GM12891 (cell line): ENCODE data around the gene HOXA6.

Experiments
- POLR2A ChIP-seq: IDR thresholded peaks from 2 replicates; pipeline ENCODE4 v1.6.1; 2011; ENCODE audit warnings: low read depth, low read length, control low read depth
- POLR2AphosphoS5 ChIP-seq: IDR thresholded peaks from 2 replicates; pipeline ENCODE4 v1.6.1; 2011; ENCODE audit warnings: low read depth, low read length, control low read depth
- SPI1 ChIP-seq: IDR thresholded peaks from 2 replicates; pipeline ENCODE4 v1.6.1; 2011; ENCODE audit warnings: low read depth, low read length, control low read depth
- TAF1 ChIP-seq: IDR thresholded peaks from 2 replicates; pipeline ENCODE4 v1.6.1; 2011; ENCODE audit warnings: low read depth, low read length, control low read depth

DNA sequence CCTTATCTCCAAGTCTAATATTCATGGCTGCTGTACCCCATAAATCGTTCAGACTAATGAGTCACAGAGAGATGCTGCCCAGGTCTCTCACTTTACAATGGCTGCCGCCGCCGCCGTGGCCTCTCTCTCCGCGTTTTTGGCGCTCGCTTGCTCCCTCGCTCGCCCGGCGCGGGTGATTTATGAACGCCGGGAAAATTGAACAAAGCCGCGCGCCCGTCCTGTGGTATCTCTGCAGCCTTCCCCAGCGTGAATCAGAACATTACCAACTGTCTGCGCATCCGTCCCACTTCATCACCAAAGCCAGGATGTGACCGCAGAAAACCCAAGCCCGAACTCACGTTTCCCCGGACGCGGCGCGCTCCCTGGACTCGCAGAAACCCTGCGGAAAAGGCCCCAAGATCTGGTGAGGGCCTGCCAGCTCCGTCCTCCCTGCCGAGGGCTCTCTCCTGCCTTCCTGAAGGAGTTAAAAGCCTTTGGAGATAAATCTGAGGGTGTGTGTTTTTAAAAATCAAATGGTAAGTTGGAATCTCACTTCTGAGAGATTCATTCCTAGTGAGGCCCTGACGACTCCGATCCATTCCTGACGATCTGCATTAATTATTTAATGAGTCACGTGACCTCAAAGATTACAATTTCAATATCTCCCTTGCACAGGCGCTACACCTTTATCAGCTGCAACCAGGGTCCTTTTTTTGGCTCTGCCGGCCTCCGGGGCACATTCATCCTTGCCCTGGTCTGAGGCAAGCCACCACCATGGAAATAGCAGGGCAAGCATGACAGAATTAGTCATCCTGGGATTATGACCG is 23.3 kb downstream of the HOXA6 start:
- TF ChIP-seq POLR2A (no peak), POLR2AphosphoS5 (no peak), TAF1 (no peak), SPI1 (no peak)
